Measurements from ENCODE around the gene ODAD2. TPM values are rescaled to one million over a fixed set of nuclear protein-coding genes. Genes with fewer than 3 reads are reported as not detected.

Gene ODAD2
- total and polyA plus RNA-seq, 5 donors from 2014 or later: not detected

- Histone ChIP-seq H3K27me3 (ENCODE audit: control insufficient read depth, insufficient read depth, low read length) (no peaks in the 10 kb centered on the region), H3K36me3 (ENCODE audit: control insufficient read depth, insufficient read depth, low read length) (no peaks in the 10 kb centered on the region), H3K4me3 (ENCODE audit: low read depth, low read length) (no peak overlapping the region), H3K27ac (ENCODE audit: insufficient read depth, low read length, poor library complexity, severe bottlenecking) (no peak overlapping the region), H3K4me1 (ENCODE audit: control insufficient read depth, insufficient read depth, low read length, poor library complexity, severe bottlenecking) (no peaks in the 10 kb centered on the region), H3K9me3 (ENCODE audit: control insufficient read depth in 2 of 2, low read length in 2 of 2) (no peaks in the 10 kb centered on the region)
- Mint-ChIP-seq H3K4me3 (no peak overlapping the region), H3K36me3 (no peaks in the 10 kb centered on the region), H3K27ac (no peak overlapping the region), H3K27me3 (peaks cover 10% of the 10 kb centered on the region), H3K9me3 (no peaks in the 10 kb centered on the region), H3K4me1 (no peaks in the 10 kb centered on the region)
- no peak for ATAC-seq (ENCODE audit: low read depth in 2 of 2)
- no peak for DNase-seq
These were observed 160.5 kb downstream of the ODAD2 start for GRCh38 chr10:27838361-27838760.

GRCh38 chr10:27834476-27834875 lies 164.4 kb downstream of the ODAD2 start:
- no peak overlapping the region for H3K4me3 ChIP-seq (ENCODE audit: low read depth, low read length)
- no peaks in the 10 kb centered on the region for H3K27me3 ChIP-seq (ENCODE audit: control insufficient read depth, insufficient read depth, low read length)
- H3K27ac ChIP-seq (ENCODE audit: insufficient read depth, low read length, poor library complexity, severe bottlenecking): no peak overlapping the region
- no peak overlapping the region for H3K4me3 Mint-ChIP-seq
- H3K27ac Mint-ChIP-seq: no peak overlapping the region
- H3K36me3 ChIP-seq (ENCODE audit: control insufficient read depth, insufficient read depth, low read length): no peaks in the 10 kb centered on the region
- DNase-seq: no peak
- peaks cover 13% of the 10 kb centered on the region for H3K27me3 Mint-ChIP-seq
- no peaks in the 10 kb centered on the region for H3K4me1 ChIP-seq (ENCODE audit: control insufficient read depth, insufficient read depth, low read length, poor library complexity, severe bottlenecking)
- no peak for ATAC-seq (ENCODE audit: low read depth in 2 of 2)
- no peaks in the 10 kb centered on the region for H3K36me3 Mint-ChIP-seq
- H3K9me3 ChIP-seq (ENCODE audit: control insufficient read depth in 2 of 2, low read length in 2 of 2): no peaks in the 10 kb centered on the region
- no peaks in the 10 kb centered on the region for H3K9me3 Mint-ChIP-seq
- no peaks in the 10 kb centered on the region for H3K4me1 Mint-ChIP-seq

- DNase-seq: no peak
- H3K4me1 ChIP-seq (ENCODE audit: control insufficient read depth, insufficient read depth, low read length, poor library complexity, severe bottlenecking): no peaks in the 10 kb centered on the region
- H3K4me3 ChIP-seq (ENCODE audit: low read depth, low read length): no peak overlapping the region
- Mint-ChIP-seq H3K4me1 (no peaks in the 10 kb centered on the region), H3K9me3 (no peaks in the 10 kb centered on the region), H3K4me3 (no peak overlapping the region), H3K27me3 (peaks cover 13% of the 10 kb centered on the region), H3K27ac (no peak overlapping the region), H3K36me3 (no peaks in the 10 kb centered on the region)
- H3K36me3 ChIP-seq (ENCODE audit: control insufficient read depth, insufficient read depth, low read length): no peaks in the 10 kb centered on the region
- no peak overlapping the region for H3K27ac ChIP-seq (ENCODE audit: insufficient read depth, low read length, poor library complexity, severe bottlenecking)
- ATAC-seq (ENCODE audit: low read depth in 2 of 2): no peak
- no peaks in the 10 kb centered on the region for H3K27me3 ChIP-seq (ENCODE audit: control insufficient read depth, insufficient read depth, low read length)
- no peaks in the 10 kb centered on the region for H3K9me3 ChIP-seq (ENCODE audit: control insufficient read depth in 2 of 2, low read length in 2 of 2)
These were observed 165.1 kb downstream of the ODAD2 start for GRCh38 chr10:27833792-27834191.

DNA sequence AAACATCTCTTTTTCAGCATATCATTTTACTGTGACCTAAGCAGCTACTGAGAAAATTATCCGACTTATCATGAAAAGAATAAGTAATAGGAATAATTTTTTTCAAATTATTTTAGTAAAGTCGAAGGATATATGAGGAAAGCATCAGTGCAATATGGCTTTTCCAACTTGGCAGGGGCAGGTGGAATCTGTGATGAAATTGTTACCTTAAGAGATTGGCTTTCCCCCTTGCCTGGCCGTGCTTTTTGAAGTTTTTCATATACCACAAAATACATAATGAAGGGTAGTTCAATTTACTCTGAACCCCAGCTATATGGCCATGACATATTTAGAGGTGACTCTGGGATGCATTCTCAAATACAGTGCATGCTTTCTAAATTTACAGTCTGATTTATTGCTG lies 166.1 kb downstream of the ODAD2 start:
- H3K36me3 Mint-ChIP-seq: no peaks in the 10 kb centered on the region
- H3K27me3 Mint-ChIP-seq: peaks cover 13% of the 10 kb centered on the region
- H3K27ac Mint-ChIP-seq: no peak overlapping the region
- no peaks in the 10 kb centered on the region for H3K9me3 Mint-ChIP-seq
- DNase-seq: no peak
- H3K27ac ChIP-seq (ENCODE audit: insufficient read depth, low read length, poor library complexity, severe bottlenecking): no peak overlapping the region
- no peak overlapping the region for H3K4me3 ChIP-seq (ENCODE audit: low read depth, low read length)
- H3K4me1 ChIP-seq (ENCODE audit: control insufficient read depth, insufficient read depth, low read length, poor library complexity, severe bottlenecking): no peaks in the 10 kb centered on the region
- no peak overlapping the region for H3K4me3 Mint-ChIP-seq
- no peaks in the 10 kb centered on the region for H3K9me3 ChIP-seq (ENCODE audit: control insufficient read depth in 2 of 2, low read length in 2 of 2)
- H3K4me1 Mint-ChIP-seq: no peaks in the 10 kb centered on the region
- no peaks in the 10 kb centered on the region for H3K36me3 ChIP-seq (ENCODE audit: control insufficient read depth, insufficient read depth, low read length)
- no peaks in the 10 kb centered on the region for H3K27me3 ChIP-seq (ENCODE audit: control insufficient read depth, insufficient read depth, low read length)
- ATAC-seq (ENCODE audit: low read depth in 2 of 2): no peak

DNA sequence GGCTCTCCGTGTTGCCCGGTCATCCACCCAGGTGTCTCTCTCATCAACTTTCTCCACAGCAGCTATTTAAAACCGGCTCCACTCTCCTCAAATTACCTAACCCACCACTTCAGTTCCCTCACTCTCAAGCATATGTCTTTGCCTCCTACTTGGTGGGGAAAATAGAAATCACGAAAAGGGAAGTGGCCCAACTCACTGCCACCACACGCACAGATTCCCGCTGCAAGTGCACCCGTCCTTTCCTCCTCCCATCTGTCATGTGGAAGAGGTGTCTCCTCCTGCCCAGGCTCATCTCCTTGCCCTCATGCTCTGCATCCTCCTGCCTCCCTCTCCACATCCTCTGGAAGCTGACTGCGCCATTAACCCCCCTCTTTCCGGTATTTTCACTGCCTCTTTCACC lies 172.5 kb downstream of the ODAD2 start:
- Mint-ChIP-seq H3K9me3 (peaks cover 0 to 3% (median 0%) of the 10 kb centered on the region in 7 donors), H3K27ac (no peak overlapping the region), H3K27me3 (peaks cover 6% of the 10 kb centered on the region), H3K4me1 (no peaks in the 10 kb centered on the region), H3K4me3 (no peak overlapping the region), H3K36me3 (no peaks in the 10 kb centered on the region)
- H3K4me3 ChIP-seq (ENCODE audit: low read depth, low read length): no peak overlapping the region
- no peak overlapping the region for H3K27ac ChIP-seq (ENCODE audit: insufficient read depth, low read length, poor library complexity, severe bottlenecking)
- H3K36me3 ChIP-seq (ENCODE audit: control insufficient read depth, insufficient read depth, low read length): no peaks in the 10 kb centered on the region
- H3K9me3 ChIP-seq (ENCODE audit: control insufficient read depth in 2 of 2, low read length in 2 of 2): no peaks in the 10 kb centered on the region
- no peaks in the 10 kb centered on the region for H3K27me3 ChIP-seq (ENCODE audit: control insufficient read depth, insufficient read depth, low read length)
- no peaks in the 10 kb centered on the region for H3K4me1 ChIP-seq (ENCODE audit: control insufficient read depth, insufficient read depth, low read length, poor library complexity, severe bottlenecking)
- ATAC-seq (ENCODE audit: low read depth in 2 of 2) (no peak), DNase-seq (no peak)

DNA sequence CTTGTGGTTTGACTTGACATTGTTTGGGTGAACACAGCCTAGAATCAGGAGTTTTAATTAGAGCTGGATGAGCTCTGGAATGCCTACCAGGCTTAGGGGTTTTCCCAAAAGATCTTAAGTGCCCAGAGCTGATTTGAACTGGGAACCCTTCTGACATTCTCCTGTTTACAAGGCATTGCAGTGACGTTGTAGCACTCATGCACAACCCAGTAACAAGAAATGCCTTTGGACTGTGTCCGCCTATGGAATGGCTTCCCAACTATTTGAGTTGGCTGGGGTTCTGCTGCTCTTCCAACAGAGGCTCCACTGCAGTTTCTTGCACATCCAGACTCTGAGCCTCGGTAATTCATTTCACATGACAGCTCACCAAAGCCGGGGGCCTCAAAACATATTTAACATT lies 176.6 kb downstream of the ODAD2 start:
- Histone ChIP-seq H3K4me1 (ENCODE audit: control insufficient read depth, insufficient read depth, low read length, poor library complexity, severe bottlenecking) (no peaks in the 10 kb centered on the region), H3K27me3 (ENCODE audit: control insufficient read depth, insufficient read depth, low read length) (no peaks in the 10 kb centered on the region), H3K4me3 (ENCODE audit: low read depth, low read length) (no peak overlapping the region), H3K9me3 (ENCODE audit: control insufficient read depth in 2 of 2, low read length in 2 of 2) (no peaks in the 10 kb centered on the region), H3K27ac (ENCODE audit: insufficient read depth, low read length, poor library complexity, severe bottlenecking) (no peak overlapping the region), H3K36me3 (ENCODE audit: control insufficient read depth, insufficient read depth, low read length) (no peaks in the 10 kb centered on the region)
- Mint-ChIP-seq H3K27ac (no peak overlapping the region), H3K36me3 (no peaks in the 10 kb centered on the region), H3K4me1 (no peaks in the 10 kb centered on the region), H3K27me3 (no peaks in the 10 kb centered on the region), H3K4me3 (no peak overlapping the region), H3K9me3 (peaks cover 0 to 3% (median 0%) of the 10 kb centered on the region in 7 donors)
- ATAC-seq (ENCODE audit: low read depth in 2 of 2): no peak
- DNase-seq: no peak

- H3K27me3 Mint-ChIP-seq: no peaks in the 10 kb centered on the region
- H3K4me3 Mint-ChIP-seq: no peak overlapping the region
- H3K4me1 Mint-ChIP-seq: no peaks in the 10 kb centered on the region
- DNase-seq: no peak
- Histone ChIP-seq H3K27me3 (ENCODE audit: control insufficient read depth, insufficient read depth, low read length) (no peaks in the 10 kb centered on the region), H3K36me3 (ENCODE audit: control insufficient read depth, insufficient read depth, low read length) (no peaks in the 10 kb centered on the region), H3K4me3 (ENCODE audit: low read depth, low read length) (no peak overlapping the region), H3K27ac (ENCODE audit: insufficient read depth, low read length, poor library complexity, severe bottlenecking) (no peak overlapping the region), H3K9me3 (ENCODE audit: control insufficient read depth in 2 of 2, low read length in 2 of 2) (no peaks in the 10 kb centered on the region), H3K4me1 (ENCODE audit: control insufficient read depth, insufficient read depth, low read length, poor library complexity, severe bottlenecking) (no peaks in the 10 kb centered on the region)
- no peak for ATAC-seq (ENCODE audit: low read depth in 2 of 2)
- no peaks in the 10 kb centered on the region for H3K36me3 Mint-ChIP-seq
- no peak overlapping the region for H3K27ac Mint-ChIP-seq
- H3K9me3 Mint-ChIP-seq: peaks cover 0 to 3% (median 0%) of the 10 kb centered on the region in 7 donors
These were observed 178.2 kb downstream of the ODAD2 start for GRCh38 chr10:27820637-27821036.

- no peak for ATAC-seq (ENCODE audit: low read depth in 2 of 2)
- H3K27me3 Mint-ChIP-seq: no peaks in the 10 kb centered on the region
- peaks cover 0 to 3% (median 0%) of the 10 kb centered on the region in 7 donors for H3K9me3 Mint-ChIP-seq
These were observed 178.9 kb downstream of the ODAD2 start for GRCh38 chr10:27819781-27820531.

More at GRCh38 chr10:27819781-27820531, 178.9 kb downstream of the ODAD2 start:
- DNase-seq: no peak
- Histone ChIP-seq H3K4me1 (ENCODE audit: control insufficient read depth, insufficient read depth, low read length, poor library complexity, severe bottlenecking) (no peaks in the 10 kb centered on the region), H3K27ac (ENCODE audit: insufficient read depth, low read length, poor library complexity, severe bottlenecking) (no peak overlapping the region), H3K36me3 (ENCODE audit: control insufficient read depth, insufficient read depth, low read length) (no peaks in the 10 kb centered on the region), H3K9me3 (ENCODE audit: control insufficient read depth in 2 of 2, low read length in 2 of 2) (no peaks in the 10 kb centered on the region), H3K4me3 (ENCODE audit: low read depth, low read length) (no peak overlapping the region), H3K27me3 (ENCODE audit: control insufficient read depth, insufficient read depth, low read length) (no peaks in the 10 kb centered on the region)
- H3K27ac Mint-ChIP-seq: no peak overlapping the region
- no peaks in the 10 kb centered on the region for H3K4me1 Mint-ChIP-seq
- H3K4me3 Mint-ChIP-seq: no peak overlapping the region
- H3K36me3 Mint-ChIP-seq: no peaks in the 10 kb centered on the region
